WTC11 (cell line): ENCODE results near the gene DTX4. TPM values are rescaled to one million over a fixed set of nuclear protein-coding genes. Genes with fewer than 3 reads are reported as not detected.

Experiments
- ATAC-seq: fragments of 200-7000 bp; cut with Tn5 transposase; 2 replicates; pipeline ENCODE4 v1.10.0; 2021; ENCODE audit warnings: mild to moderate bottlenecking, moderate library complexity
- CTCF ChIA-PET: fragments of 300-600 bp; sonication (Branson Sonifier 250); formaldehyde crosslinking; loops from one replicate; lab custom pipeline; 2021; ENCODE audit warnings: antibody characterized with exemption; lab: Charles Lee
- POLR2A ChIA-PET: fragments of 350-600 bp; sonication (Branson Sonifier 250); formaldehyde crosslinking; loops from one replicate; lab custom pipeline; 2021; ENCODE audit warnings: antibody characterized with exemption; lab: Charles Lee
- DNase-seq: peaks from one replicate; pipeline ENCODE4 v3.0.0; 2021; ENCODE audit warnings: low spot score
- H3K27ac Mint-ChIP-seq: 2 replicates; pipeline ENCODE4 v1.8.0; 2021; ENCODE audit warnings: mixed read lengths
- H3K27me3 Mint-ChIP-seq: 2 replicates; pipeline ENCODE4 v1.8.0; 2021; ENCODE audit warnings: low read depth, mild to moderate bottlenecking, moderate library complexity, mixed read lengths
- H3K36me3 Mint-ChIP-seq: 2 replicates; pipeline ENCODE4 v1.8.0; 2021; ENCODE audit warnings: mixed read lengths
- H3K4me1 Mint-ChIP-seq: 2 replicates; pipeline ENCODE4 v1.8.0; 2022; ENCODE audit warnings: mixed read lengths
- H3K4me3 Mint-ChIP-seq: 2 replicates; pipeline ENCODE4 v1.8.0; 2021; ENCODE audit warnings: mild to moderate bottlenecking, moderate library complexity, mixed read lengths
- H3K9me3 Mint-ChIP-seq: 2 replicates; pipeline ENCODE4 v1.8.0; 2021; ENCODE audit warnings: mixed read lengths
- CREM ChIP-seq: sonication (generic); formaldehyde crosslinking; IDR thresholded peaks from 2 replicates; pipeline ENCODE4 v1.8.1; 2022; ENCODE audit warnings: mild to moderate bottlenecking, missing genetic modification reagents, moderate library complexity
- ESRRA ChIP-seq: sonication (generic); formaldehyde crosslinking; IDR thresholded peaks from 2 replicates; pipeline ENCODE4 v1.8.1; 2022; ENCODE audit warnings: mild to moderate bottlenecking, missing genetic modification reagents, borderline replicate concordance
- FOXP1 ChIP-seq: sonication (generic); formaldehyde crosslinking; IDR thresholded peaks from 2 replicates; pipeline ENCODE4 v1.8.0; 2022; ENCODE audit warnings: missing genetic modification reagents, mild to moderate bottlenecking, moderate library complexity, borderline replicate concordance
- HMGXB4 ChIP-seq: sonication (generic); formaldehyde crosslinking; IDR thresholded peaks from 2 replicates; pipeline ENCODE4 v1.8.1; 2023; ENCODE audit warnings: mild to moderate bottlenecking, moderate library complexity, missing genetic modification reagents
- IRF1 ChIP-seq: sonication (generic); formaldehyde crosslinking; IDR thresholded peaks from 2 replicates; pipeline ENCODE4 v1.8.0; 2023; ENCODE audit warnings: missing genetic modification reagents
- MAX ChIP-seq: sonication (generic); formaldehyde crosslinking; IDR thresholded peaks from 2 replicates; pipeline ENCODE4 v1.8.0; 2022; ENCODE audit warnings: mild to moderate bottlenecking, missing genetic modification reagents
- MXD4 ChIP-seq: fragments of 250-450 bp; sonication (Bioruptor Pico); IDR thresholded peaks from 2 replicates; pipeline ENCODE4 v1.8.0; 2021; ENCODE audit warnings: mild to moderate bottlenecking, moderate library complexity, borderline replicate concordance
- NFYB ChIP-seq: sonication (generic); formaldehyde crosslinking; conservative IDR thresholded peaks from 2 replicates; pipeline ENCODE4 v1.8.0; 2022; ENCODE audit warnings: low read depth, missing genetic modification reagents
- TEAD4 ChIP-seq: sonication (generic); formaldehyde crosslinking; IDR thresholded peaks from 2 replicates; pipeline ENCODE4 v1.8.0; 2022; ENCODE audit warnings: mild to moderate bottlenecking, missing genetic modification reagents
- ZBTB43 ChIP-seq: sonication (generic); formaldehyde crosslinking; IDR thresholded peaks from 2 replicates; pipeline ENCODE4 v1.8.1; 2023; ENCODE audit warnings: mild to moderate bottlenecking, missing genetic modification reagents
- ZMAT4 ChIP-seq: fragments of 250-450 bp; sonication (Bioruptor Pico); IDR thresholded peaks from 2 replicates; pipeline ENCODE4 v1.9.0; 2021; ENCODE audit warnings: mild to moderate bottlenecking
- ZNF263 ChIP-seq: sonication (generic); formaldehyde crosslinking; IDR thresholded peaks from 2 replicates; pipeline ENCODE4 v1.8.1; 2022; ENCODE audit warnings: low read depth, mild to moderate bottlenecking, moderate library complexity, missing genetic modification reagents
- total RNA-seq: library from RNA; stranded (reverse); gene quantifications from 3 replicates; pipeline ENCODE4 v1.2.3, GENCODE V29; 2021
- TF ChIP-seq, protein P1 (sequence below): sonication (generic); formaldehyde crosslinking; IDR thresholded peaks from 2 replicates; pipeline ENCODE4 v1.8.1; 2022; ENCODE audit warnings: missing genetic modification reagents, borderline replicate concordance
- TF ChIP-seq, protein P2 (sequence below): sonication (generic); formaldehyde crosslinking; IDR thresholded peaks from 2 replicates; pipeline ENCODE4 v1.8.0; 2022; ENCODE audit warnings: mild to moderate bottlenecking, missing genetic modification reagents
- TF ChIP-seq, protein P3 (sequence below): sonication (generic); formaldehyde crosslinking; IDR thresholded peaks from 2 replicates; pipeline ENCODE4 v1.8.0; 2022; ENCODE audit warnings: mild to moderate bottlenecking, missing genetic modification reagents
- TF ChIP-seq, protein P4 (sequence below): sonication (generic); formaldehyde crosslinking; IDR thresholded peaks from 2 replicates; pipeline ENCODE4 v1.8.0; 2023; ENCODE audit warnings: mild to moderate bottlenecking, missing genetic modification reagents

The DTX4 gene
- total RNA-seq, 1 experiment from 2014 or later, result 15.5 TPM

DNA sequence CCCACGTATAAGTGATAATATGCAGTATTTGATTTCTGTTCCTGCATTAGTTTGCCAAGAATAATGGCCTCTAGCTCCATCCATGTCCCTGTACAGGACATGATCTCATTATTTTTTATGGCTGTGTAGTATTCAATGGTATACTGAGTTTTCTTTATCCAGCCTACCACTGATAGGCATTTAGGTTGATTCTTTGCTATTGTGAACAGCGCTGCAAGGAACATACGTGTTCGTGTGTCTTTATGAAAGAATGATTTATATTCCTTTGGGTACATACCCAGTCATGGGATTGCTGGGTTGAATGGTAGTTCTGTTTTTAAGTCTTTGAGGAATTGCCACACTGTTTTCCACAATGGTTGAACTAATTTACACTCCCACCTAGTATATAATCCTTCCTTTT lies 30.7 kb upstream of the DTX4 start (continued):
- no peak for TF ChIP-seq ESRRA (CRISPR knock-in tag)
- no peak for TF ChIP-seq ZNF263
- TF ChIP-seq ZMAT4 (CRISPR knock-in tag), result no peak
- TF ChIP-seq TEAD4 (CRISPR knock-in tag), result no peak
- TF ChIP-seq, all 79 proteins: peak for 0

DNA sequence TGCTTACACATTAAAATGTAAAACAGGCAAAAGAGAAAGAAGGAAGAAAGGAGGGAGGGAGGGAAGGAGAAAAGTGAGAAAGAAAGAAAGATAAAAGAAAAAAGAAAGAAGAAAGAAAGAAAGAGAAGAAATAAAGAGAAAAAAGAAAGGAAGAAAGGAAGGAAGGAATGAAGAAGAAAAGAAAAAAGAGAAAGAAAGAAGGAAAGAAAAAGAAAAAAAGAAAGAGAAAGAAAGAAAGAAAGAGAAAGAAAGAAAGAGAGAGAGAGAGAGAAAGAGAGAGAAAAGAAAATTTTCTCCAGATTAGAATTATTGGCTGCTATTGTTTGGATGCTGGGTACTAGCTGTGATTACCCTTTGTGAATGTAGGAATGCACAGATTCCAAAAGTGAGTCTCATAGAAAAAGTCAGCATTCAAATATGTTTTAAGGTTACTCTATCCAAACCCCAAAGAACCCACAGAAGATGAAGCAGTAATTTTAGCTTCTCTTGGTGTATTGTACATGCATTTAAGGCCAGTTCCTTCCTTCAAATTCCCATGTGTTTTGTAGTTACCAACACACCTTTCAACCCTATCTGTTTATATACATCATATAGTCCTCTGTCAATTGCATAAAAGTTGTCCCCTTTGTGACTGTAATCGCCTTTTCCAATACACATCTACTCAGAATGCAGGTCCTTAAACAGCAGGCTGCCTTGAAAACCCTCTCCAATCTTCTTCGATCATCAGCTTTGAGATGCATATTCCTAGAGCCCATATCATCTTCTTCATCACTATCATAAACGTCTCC lies 30.1 kb upstream of the DTX4 start:
- POLR2A ChIA-PET, result interaction anchor here (1.4 kb wide), 1 partner anchor 214 kb away, joined by 3 read pairs; no protein-coding TSS in a partner anchor
- ATAC-seq, result no peak
- TF ChIP-seq IRF1 (CRISPR knock-in tag), result no peak
- TF ChIP-seq, protein P1, sequence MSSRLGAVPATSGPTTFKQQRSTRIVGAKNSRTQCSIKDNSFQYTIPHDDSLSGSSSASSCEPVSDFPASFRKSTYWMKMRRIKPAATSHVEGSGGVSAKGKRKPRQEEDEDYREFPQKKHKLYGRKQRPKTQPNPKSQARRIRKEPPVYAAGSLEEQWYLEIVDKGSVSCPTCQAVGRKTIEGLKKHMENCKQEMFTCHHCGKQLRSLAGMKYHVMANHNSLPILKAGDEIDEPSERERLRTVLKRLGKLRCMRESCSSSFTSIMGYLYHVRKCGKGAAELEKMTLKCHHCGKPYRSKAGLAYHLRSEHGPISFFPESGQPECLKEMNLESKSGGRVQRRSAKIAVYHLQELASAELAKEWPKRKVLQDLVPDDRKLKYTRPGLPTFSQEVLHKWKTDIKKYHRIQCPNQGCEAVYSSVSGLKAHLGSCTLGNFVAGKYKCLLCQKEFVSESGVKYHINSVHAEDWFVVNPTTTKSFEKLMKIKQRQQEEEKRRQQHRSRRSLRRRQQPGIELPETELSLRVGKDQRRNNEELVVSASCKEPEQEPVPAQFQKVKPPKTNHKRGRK (CRISPR knock-in tag), result peak; percentile 89; the same call in 1 of the 2 replicates
- TF ChIP-seq ZNF263, result no peak
- Mint-ChIP-seq H3K36me3 (peaks cover 14% of the 10 kb centered on the region), H3K27me3 (peaks cover 13% of the 10 kb centered on the region), H3K4me1 (peaks cover 42% of the 10 kb centered on the region), H3K27ac (peak overlapping the region; percentile 96), H3K9me3 (peaks cover 5% of the 10 kb centered on the region; the same call in 1 of the 2 replicates), H3K4me3 (peak overlapping the region; percentile 86)
- CTCF ChIA-PET, result interaction anchor here (0.6 to 2.1 kb wide), 5 partner anchors 16 to 83 kb away, joined by 3 to 12 read pairs (median 3); no protein-coding TSS in a partner anchor
- no peak for DNase-seq

- peak within 1 kb of the TSS; percentile 86 for H3K4me3 Mint-ChIP-seq
- H3K9me3 Mint-ChIP-seq, result peaks cover 5% of the 10 kb centered on the region; the same call in 1 of the 2 replicates
- H3K27ac Mint-ChIP-seq, result peak within 1 kb of the TSS; percentile 96
- ChIA-PET CTCF (interaction anchor here (0.6 to 4.2 kb wide), 7 partner anchors 15 to 237 kb away, joined by 3 to 46 read pairs (median 6); no protein-coding TSS in a partner anchor), POLR2A (interaction anchor here (1.4 to 1.5 kb wide), 2 partner anchors 29 to 215 kb away, joined by 3 to 6 read pairs; partner anchors contain the start of gene DTX4)
- DNase-seq, result peak; percentile 81
- peaks cover 13% of the 10 kb centered on the region for H3K27me3 Mint-ChIP-seq
- H3K36me3 Mint-ChIP-seq, result peaks cover 17% of the 10 kb centered on the region
- peaks cover 42% of the 10 kb centered on the region for H3K4me1 Mint-ChIP-seq
- peak; percentile 80 for ATAC-seq
- TF ChIP-seq NFYB (CRISPR knock-in tag) (peak; percentile 61), MXD4 (CRISPR knock-in tag) (no peak), ZBTB43 (peak; percentile 74; the same call in 1 of the 2 replicates), CREM (peak; percentile 41; the same call in 1 of the 2 replicates), FOXP1 (CRISPR knock-in tag) (peak; percentile 55; the same call in 1 of the 2 replicates), ESRRA (CRISPR knock-in tag) (peak; percentile 62; the same call in 1 of the 2 replicates), MAX (CRISPR knock-in tag) (peak; percentile 81), HMGXB4 (CRISPR knock-in tag) (peak; percentile 66; the same call in 1 of the 2 replicates)
- TF ChIP-seq, protein P2, sequence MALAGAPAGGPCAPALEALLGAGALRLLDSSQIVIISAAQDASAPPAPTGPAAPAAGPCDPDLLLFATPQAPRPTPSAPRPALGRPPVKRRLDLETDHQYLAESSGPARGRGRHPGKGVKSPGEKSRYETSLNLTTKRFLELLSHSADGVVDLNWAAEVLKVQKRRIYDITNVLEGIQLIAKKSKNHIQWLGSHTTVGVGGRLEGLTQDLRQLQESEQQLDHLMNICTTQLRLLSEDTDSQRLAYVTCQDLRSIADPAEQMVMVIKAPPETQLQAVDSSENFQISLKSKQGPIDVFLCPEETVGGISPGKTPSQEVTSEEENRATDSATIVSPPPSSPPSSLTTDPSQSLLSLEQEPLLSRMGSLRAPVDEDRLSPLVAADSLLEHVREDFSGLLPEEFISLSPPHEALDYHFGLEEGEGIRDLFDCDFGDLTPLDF (CRISPR knock-in tag), result no peak
- TF ChIP-seq, protein P3, sequence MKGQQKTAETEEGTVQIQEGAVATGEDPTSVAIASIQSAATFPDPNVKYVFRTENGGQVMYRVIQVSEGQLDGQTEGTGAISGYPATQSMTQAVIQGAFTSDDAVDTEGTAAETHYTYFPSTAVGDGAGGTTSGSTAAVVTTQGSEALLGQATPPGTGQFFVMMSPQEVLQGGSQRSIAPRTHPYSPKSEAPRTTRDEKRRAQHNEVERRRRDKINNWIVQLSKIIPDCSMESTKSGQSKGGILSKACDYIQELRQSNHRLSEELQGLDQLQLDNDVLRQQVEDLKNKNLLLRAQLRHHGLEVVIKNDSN (CRISPR knock-in tag), result peak; percentile 64
- TF ChIP-seq, protein P4, sequence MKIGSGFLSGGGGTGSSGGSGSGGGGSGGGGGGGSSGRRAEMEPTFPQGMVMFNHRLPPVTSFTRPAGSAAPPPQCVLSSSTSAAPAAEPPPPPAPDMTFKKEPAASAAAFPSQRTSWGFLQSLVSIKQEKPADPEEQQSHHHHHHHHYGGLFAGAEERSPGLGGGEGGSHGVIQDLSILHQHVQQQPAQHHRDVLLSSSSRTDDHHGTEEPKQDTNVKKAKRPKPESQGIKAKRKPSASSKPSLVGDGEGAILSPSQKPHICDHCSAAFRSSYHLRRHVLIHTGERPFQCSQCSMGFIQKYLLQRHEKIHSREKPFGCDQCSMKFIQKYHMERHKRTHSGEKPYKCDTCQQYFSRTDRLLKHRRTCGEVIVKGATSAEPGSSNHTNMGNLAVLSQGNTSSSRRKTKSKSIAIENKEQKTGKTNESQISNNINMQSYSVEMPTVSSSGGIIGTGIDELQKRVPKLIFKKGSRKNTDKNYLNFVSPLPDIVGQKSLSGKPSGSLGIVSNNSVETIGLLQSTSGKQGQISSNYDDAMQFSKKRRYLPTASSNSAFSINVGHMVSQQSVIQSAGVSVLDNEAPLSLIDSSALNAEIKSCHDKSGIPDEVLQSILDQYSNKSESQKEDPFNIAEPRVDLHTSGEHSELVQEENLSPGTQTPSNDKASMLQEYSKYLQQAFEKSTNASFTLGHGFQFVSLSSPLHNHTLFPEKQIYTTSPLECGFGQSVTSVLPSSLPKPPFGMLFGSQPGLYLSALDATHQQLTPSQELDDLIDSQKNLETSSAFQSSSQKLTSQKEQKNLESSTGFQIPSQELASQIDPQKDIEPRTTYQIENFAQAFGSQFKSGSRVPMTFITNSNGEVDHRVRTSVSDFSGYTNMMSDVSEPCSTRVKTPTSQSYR (CRISPR knock-in tag), result peak; percentile 22; the same call in 1 of the 2 replicates
These were observed 29.1 kb upstream of the DTX4 start, which contains the start of gene FAM111A for GRCh38 chr11:59142530-59143507. Gene FAM111A, plus strand, starts transcription at chr11:59142856. Its CDS starts 6,017 bp downstream, at chr11:59148873.
